Mucosa of gallbladder (tissue), 1 donor: ENCODE results near the gene FAM217A. TPM values are rescaled to one million over a fixed set of nuclear protein-coding genes. Genes with fewer than 3 reads are reported as not detected.

Source experiments
- DNase-seq: peaks from one replicate; pipeline ENCODE4 v3.0.0-alpha.2; 2020; ENCODE audit warnings: low spot score
- total RNA-seq: library from RNA; stranded (reverse); gene quantifications from one replicate; pipeline ENCODE4 v1.2.1, GENCODE V29; 2021
- donor health status: DM: no; HTN: no; CAD: no.

The FAM217A gene
- total RNA-seq, 1 donor from 2014 or later, result 0.09 TPM

GRCh38 chr6:4084444-4085331 is 5.8 kb upstream of the FAM217A start:
- peak; percentile 40 for DNase-seq

- no peak for DNase-seq
These were observed 4.3 kb downstream of the FAM217A start for GRCh38 chr6:4074478-4075235.

- DNase-seq, result no peak
These were observed 7.6 kb downstream of the FAM217A start for GRCh38 chr6:4071330-4071729.

DNA sequence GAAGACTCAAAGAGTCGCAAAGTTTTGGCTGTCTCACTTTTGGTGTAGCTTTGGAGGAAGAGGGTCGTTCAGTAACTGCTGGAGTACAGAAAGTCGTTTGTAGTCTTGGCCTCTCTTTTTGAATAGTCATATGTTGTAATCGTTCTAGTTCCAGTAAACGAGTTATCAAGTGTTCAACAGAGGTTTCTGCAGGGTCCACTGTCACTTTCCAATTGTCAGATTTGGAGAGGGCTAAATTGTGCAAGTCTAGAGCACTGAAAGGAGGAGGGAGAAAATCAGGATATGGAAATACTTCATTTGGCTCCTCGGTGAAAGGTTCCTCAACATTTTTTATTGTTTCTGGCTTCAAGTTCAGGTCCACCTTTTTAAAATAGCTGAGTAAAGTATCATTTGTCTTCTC is 9.7 kb downstream of the FAM217A start:
- DNase-seq, result no peak

DNA sequence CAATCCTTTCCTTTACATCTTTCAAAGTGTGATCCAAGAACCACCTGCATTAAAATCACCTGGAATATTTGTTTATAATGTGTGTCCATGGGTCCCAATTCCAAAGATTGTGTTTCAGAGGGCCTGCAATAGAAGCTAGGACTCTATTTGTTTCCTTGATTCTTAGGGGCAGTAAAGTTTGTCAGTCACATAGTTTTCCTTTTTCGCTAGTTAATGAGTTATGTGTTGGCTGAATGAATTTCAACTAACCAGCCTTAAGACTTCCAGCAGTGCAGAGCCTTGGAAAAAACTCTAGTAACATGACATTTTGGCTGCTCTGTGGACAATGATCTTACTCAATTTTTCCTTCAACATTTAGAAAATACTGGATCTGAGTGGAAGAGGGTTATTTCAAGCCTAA is 11.3 kb downstream of the FAM217A start:
- no peak for DNase-seq

DNA sequence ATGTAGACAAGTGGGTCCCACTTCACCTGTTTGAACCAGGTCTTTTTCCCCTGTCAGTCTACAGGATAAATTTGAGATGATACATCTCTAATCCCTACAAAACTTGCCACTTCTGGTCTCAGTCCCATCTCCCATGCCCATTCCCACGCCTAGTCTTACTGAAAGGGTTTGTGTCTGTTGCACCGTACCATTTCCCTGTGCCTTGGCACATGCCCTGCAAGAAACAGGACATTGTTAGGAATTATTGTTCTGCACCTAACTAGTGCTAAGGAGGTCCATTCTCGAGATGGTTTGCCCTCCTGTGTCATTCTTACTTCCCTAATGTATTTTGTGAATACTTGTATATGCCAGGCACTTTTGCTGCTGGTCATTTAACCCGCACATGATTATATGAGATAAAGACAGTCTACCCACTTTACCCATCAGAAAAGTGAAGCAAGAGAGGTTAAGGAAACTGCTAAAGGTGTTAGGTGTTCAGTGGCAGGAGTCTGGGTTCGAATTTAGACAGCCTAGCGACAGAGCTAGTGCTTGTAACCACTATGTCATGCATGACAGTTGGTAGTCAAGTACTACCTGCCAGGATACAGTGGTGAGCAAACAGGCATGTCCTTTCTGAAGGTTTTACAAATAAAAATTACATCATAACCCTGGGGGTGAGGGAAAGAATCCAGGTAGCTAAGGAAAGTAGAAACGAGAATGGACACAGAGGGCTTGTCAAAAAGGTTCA is 12.7 kb downstream of the FAM217A start:
- no peak for DNase-seq

GRCh38 chr6:4059115-4059777 is 19.7 kb downstream of the FAM217A start:
- DNase-seq, result no peak

- no peak for DNase-seq
These were observed 21.9 kb downstream of the FAM217A start for GRCh38 chr6:4057036-4057435.

DNA sequence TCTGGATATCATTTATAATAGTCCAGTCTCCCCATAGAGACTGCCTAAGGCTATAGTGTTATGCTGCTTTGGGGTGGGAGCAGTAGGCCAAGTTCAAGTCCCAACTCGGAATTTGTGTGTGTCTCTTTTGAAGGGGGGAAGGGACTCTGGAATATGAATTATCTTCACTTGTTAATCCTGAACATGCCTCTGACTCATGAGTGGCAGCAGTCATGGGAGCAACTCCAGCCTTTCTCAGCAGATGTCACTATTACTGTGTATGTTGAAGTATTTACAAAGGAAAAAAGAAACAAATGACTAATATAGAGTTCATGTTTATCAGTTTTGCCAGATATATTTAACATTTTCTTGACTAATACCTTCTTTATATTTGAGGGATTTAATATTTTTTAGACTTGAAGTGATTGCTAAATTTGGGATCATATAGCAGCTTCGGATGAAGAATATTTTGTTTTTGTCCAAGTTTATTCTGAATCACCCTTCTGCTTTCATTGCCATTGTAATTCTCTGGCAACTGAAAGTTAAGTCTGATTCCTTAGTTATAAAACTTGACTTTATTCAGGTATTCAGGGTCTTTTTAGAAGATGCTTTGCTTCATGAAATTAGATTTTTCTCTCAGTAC is 23.4 kb downstream of the FAM217A start:
- peak; percentile 19 for DNase-seq

- DNase-seq, result no peak
These were observed 29.7 kb downstream of the FAM217A start for GRCh38 chr6:4049246-4049645.

DNA sequence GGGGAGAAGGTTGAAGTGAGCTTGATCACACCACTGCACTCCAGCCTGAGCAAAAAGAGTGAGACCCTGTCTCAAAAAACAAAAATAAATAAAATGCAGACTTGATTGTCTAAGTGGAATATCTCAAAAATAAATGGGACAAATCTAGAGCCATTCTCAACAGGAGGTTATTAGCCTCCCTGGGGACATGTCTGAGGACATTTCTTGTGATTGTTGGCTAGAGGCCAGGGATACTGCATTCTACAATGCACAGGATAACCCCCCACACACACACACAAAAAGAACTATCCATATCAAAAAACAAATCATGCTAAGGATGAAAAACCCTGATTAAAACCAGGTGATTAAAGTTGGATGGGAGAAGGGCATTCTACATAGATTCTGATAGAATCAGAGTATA is 37.5 kb downstream of the FAM217A start:
- no peak for DNase-seq

DNA sequence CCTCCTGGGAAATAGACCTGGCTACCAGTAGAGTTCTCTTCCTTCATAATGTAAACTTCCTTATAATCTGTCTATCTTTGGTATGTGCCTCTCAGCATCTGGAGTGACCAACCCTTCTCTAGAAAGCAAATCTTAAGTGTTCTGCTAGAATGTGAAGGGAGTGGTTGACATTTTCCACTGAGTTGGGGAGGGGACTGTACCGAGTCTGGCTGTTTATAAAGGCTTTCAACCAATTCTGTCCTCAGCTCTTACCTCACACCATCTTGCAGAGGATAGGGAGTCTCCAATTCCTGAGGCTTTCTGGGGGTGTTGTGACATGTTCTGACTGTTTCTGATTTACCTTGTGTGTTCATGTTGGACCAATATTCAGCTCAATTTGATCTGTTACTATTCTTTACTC is 39.6 kb downstream of the FAM217A start:
- DNase-seq, result no peak

DNA sequence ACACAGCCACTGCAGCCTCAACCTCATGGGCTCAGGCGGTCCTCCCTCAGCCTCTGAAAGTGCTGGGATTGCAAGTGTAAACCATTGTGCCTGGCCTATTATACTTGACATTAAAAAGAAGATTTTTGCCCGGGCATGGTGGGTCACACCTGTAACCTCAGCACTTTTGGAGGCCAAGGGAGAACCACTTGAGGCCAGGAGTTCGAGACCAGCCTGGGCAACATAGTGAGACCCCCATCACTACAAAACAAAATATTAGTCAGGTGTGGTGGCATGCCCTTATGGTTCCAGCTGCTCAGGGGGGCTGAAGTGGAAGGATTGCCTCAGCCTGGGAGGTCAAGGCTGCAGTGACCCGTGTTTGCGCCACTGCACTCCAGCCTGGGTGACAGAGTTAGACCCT is 42.4 kb downstream of the FAM217A start:
- DNase-seq, result no peak

DNA sequence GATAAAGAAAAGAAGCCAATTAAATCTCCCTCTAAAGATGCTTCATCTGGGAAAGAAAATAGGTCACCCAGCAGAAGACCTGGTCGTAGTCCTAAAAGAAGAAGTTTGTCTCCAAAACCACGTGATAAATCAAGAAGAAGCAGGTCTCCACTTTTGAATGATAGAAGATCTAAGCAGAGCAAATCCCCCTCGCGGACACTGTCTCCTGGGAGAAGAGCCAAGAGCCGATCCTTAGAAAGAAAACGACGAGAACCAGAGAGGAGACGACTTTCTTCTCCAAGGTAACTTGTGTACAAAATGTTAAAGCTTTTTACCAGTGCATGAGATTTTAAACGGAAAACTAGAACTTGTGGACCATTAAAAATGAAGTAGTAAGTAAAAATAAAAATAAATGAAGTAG is 46.5 kb downstream of the FAM217A start:
- no peak for DNase-seq

DNA sequence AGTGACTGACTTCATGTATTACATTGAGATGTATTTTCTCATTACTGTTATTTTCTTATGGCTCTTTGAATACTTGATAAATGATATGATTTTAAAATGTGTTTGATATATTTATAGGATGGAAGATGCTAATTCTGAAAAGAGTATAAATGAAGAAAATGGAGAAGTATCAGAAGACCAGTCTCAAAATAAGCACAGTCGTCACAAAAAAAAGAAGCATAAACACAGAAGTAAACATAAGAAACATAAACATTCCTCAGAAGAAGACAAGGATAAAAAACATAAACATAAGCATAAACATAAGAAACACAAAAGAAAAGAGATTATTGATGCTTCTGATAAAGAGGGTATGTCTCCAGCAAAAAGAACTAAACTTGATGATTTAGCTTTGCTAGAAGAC is 47.5 kb downstream of the FAM217A start:
- DNase-seq, result no peak

- no peak for DNase-seq
These were observed 48.3 kb downstream of the FAM217A start for GRCh38 chr6:4030669-4031068.

GRCh38 chr6:4029687-4030086 is 49.2 kb downstream of the FAM217A start:
- DNase-seq, result no peak

- no peak for DNase-seq
These were observed 50.9 kb downstream of the FAM217A start for GRCh38 chr6:4028051-4028450.

- DNase-seq, result no peak
These were observed 53.3 kb downstream of the FAM217A start for GRCh38 chr6:4025681-4026080.

DNA sequence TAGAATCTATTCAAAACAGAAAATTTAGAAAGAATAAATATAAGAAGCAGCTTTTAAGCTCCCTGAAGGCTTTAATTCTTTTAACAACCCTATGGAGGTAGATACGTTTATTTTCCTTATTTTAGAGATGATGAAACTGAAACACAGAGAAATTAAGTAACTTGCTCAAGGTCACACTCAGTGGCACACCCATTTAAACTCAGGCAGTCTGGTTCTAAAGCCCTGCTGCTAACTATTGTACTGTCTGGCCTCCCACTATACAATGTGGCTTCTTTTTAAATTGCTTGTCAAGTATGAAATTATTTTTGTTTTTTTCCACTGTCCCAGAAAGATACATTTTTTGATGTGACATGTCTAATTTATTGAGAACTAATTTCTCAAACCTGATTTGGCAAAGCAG is 55.7 kb downstream of the FAM217A start:
- DNase-seq, result no peak
